Endothelial cell (in vitro differentiated cells): ENCODE data around the gene OTOF. TPM values are rescaled to one million over a fixed set of nuclear protein-coding genes. Genes with fewer than 3 reads are reported as not detected.

Source experiments
- DNase-seq: peaks from one replicate; pipeline ENCODE4 v3.0.0; 2021; ENCODE audit warnings: low spot score
- H3K27ac Mint-ChIP-seq: one replicate; pipeline ENCODE4 v1.8.0; 2021; ENCODE audit warnings: mixed read lengths, inconsistent platforms; ENCODE audit not compliant: unreplicated experiment
- H3K27me3 Mint-ChIP-seq: one replicate; pipeline ENCODE4 v1.8.0; 2021; ENCODE audit warnings: mild to moderate bottlenecking, moderate library complexity, mixed read lengths, inconsistent platforms; ENCODE audit not compliant: unreplicated experiment
- H3K36me3 Mint-ChIP-seq: one replicate; pipeline ENCODE4 v1.8.0; 2021; ENCODE audit warnings: mild to moderate bottlenecking, low read depth, mixed read lengths, inconsistent platforms; ENCODE audit not compliant: unreplicated experiment
- H3K4me1 Mint-ChIP-seq: one replicate; pipeline ENCODE4 v1.8.0; 2021; ENCODE audit warnings: mild to moderate bottlenecking, mixed read lengths, inconsistent platforms; ENCODE audit not compliant: unreplicated experiment
- H3K4me3 Mint-ChIP-seq: one replicate; pipeline ENCODE4 v1.8.0; 2021; ENCODE audit warnings: mild to moderate bottlenecking, mixed read lengths, inconsistent platforms; ENCODE audit not compliant: unreplicated experiment
- H3K9me3 Mint-ChIP-seq: one replicate; pipeline ENCODE4 v1.8.0; 2021; ENCODE audit warnings: mixed read lengths, inconsistent platforms; ENCODE audit not compliant: unreplicated experiment
- total RNA-seq: library from RNA; stranded (reverse); fragmentation: NEBNext Ultra II Directional; extraction: Animal tissue kit (Norgen Biotek cat#: 25700); gene quantifications from one replicate; pipeline ENCODE4 v1.2.1, GENCODE V29; 2021; ENCODE audit not compliant: unreplicated experiment
- TF ChIP-seq, protein P1 (sequence below): fragments of 200-600 bp; sonication (generic); IDR thresholded peaks from one replicate; pipeline ENCODE4 v1.5.0; 2021; ENCODE audit warnings: antibody characterized with exemption; ENCODE audit not compliant: unreplicated experiment

The OTOF gene
- total RNA-seq, 1 donor from 2014 or later = 0.13 TPM

DNA sequence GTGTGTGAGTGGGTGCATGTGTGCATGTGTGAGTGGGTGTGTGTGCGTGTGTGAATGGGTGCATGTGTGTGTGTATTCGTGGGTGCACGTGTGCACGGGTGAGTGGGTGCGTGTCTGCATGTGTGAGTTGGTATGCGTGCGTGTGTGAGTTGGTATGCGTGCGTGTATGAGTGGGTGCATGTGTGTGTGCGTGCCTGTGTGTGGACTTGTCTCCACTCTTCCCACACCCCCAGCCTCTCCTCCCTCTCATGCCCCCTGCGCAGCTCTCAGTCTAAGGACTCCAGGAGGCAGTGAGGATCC, 5.1 kb upstream of the OTOF start:
- H3K27me3 Mint-ChIP-seq = peaks cover 10% of the 10 kb centered on the region
- H3K36me3 Mint-ChIP-seq = no peaks in the 10 kb centered on the region
- no peaks in the 10 kb centered on the region for H3K9me3 Mint-ChIP-seq
- no peaks in the 10 kb centered on the region for H3K4me1 Mint-ChIP-seq
- H3K4me3 Mint-ChIP-seq = no peak overlapping the region
- TF ChIP-seq, protein P1, sequence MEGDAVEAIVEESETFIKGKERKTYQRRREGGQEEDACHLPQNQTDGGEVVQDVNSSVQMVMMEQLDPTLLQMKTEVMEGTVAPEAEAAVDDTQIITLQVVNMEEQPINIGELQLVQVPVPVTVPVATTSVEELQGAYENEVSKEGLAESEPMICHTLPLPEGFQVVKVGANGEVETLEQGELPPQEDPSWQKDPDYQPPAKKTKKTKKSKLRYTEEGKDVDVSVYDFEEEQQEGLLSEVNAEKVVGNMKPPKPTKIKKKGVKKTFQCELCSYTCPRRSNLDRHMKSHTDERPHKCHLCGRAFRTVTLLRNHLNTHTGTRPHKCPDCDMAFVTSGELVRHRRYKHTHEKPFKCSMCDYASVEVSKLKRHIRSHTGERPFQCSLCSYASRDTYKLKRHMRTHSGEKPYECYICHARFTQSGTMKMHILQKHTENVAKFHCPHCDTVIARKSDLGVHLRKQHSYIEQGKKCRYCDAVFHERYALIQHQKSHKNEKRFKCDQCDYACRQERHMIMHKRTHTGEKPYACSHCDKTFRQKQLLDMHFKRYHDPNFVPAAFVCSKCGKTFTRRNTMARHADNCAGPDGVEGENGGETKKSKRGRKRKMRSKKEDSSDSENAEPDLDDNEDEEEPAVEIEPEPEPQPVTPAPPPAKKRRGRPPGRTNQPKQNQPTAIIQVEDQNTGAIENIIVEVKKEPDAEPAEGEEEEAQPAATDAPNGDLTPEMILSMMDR = no peak
- H3K27ac Mint-ChIP-seq = no peak overlapping the region
- DNase-seq = no peak

DNA sequence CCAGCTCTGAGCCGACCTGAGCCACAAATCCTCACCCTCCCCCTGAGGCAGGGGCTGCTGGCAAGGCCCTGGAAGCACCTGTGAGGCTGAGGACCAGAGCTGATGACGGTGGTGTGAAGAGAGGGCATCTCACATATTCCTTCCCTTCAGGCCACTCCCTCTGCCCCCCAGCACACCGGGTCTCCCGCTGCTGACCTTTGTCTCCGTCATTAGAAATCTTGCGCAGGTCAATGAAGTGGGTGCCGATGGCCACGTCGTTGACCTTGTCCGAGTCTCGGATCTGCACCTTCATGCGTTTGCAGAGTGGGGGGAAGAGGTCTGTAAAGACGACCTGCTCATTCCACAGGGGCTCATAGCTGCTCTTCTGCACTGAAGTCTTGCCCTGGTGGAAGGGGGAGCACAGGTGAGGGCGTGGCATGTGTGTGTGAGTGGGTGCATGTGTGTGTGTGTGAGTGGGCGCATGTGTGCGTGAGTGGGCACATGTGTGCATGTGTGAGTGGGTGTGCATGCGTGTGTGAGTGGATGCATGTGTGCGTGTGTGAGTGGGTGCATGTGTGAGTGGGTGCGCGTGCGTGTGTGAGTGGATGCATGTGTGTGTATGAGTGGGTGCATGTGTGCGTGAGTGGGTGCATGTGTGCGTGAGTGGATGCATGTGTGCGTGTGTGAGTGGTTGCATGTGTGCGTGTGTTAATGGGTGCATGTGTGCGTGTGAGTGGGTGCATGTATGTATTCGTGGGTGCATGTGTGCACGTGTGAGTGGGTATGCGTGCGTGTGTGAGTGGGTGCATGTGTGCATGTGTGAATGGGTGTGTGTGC, 4.5 kb upstream of the OTOF start:
- H3K4me1 Mint-ChIP-seq = peaks cover 3% of the 10 kb centered on the region
- H3K4me3 Mint-ChIP-seq = no peak overlapping the region
- DNase-seq = no peak
- H3K27ac Mint-ChIP-seq = no peak overlapping the region
- peaks cover 12% of the 10 kb centered on the region for H3K27me3 Mint-ChIP-seq
- TF ChIP-seq, protein P1 = no peak
- no peaks in the 10 kb centered on the region for H3K36me3 Mint-ChIP-seq
- no peaks in the 10 kb centered on the region for H3K9me3 Mint-ChIP-seq

DNA sequence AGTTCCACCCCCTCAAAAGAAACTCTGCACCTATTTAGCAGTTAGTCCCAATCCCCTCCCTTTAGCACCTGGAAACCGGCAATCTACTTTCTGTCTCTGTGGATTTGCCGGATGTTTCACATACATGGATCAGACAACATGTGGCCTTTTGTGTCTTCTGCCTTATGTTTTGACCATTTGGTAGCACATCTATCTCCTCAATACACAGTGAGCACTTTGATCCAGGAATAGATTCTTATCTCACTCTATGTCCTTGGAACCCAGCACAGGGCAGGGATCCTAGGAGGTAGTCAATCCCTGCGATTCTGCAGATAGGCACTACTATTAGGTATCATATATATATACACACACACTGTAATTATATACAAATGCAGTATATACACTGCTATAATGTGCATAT, 3.8 kb upstream of the OTOF start:
- TF ChIP-seq, protein P1 = no peak
- no peak overlapping the region for H3K27ac Mint-ChIP-seq
- H3K4me3 Mint-ChIP-seq = no peak overlapping the region
- H3K36me3 Mint-ChIP-seq = no peaks in the 10 kb centered on the region
- DNase-seq = no peak
- peaks cover 3% of the 10 kb centered on the region for H3K4me1 Mint-ChIP-seq
- H3K27me3 Mint-ChIP-seq = peaks cover 12% of the 10 kb centered on the region
- H3K9me3 Mint-ChIP-seq = no peaks in the 10 kb centered on the region

DNA sequence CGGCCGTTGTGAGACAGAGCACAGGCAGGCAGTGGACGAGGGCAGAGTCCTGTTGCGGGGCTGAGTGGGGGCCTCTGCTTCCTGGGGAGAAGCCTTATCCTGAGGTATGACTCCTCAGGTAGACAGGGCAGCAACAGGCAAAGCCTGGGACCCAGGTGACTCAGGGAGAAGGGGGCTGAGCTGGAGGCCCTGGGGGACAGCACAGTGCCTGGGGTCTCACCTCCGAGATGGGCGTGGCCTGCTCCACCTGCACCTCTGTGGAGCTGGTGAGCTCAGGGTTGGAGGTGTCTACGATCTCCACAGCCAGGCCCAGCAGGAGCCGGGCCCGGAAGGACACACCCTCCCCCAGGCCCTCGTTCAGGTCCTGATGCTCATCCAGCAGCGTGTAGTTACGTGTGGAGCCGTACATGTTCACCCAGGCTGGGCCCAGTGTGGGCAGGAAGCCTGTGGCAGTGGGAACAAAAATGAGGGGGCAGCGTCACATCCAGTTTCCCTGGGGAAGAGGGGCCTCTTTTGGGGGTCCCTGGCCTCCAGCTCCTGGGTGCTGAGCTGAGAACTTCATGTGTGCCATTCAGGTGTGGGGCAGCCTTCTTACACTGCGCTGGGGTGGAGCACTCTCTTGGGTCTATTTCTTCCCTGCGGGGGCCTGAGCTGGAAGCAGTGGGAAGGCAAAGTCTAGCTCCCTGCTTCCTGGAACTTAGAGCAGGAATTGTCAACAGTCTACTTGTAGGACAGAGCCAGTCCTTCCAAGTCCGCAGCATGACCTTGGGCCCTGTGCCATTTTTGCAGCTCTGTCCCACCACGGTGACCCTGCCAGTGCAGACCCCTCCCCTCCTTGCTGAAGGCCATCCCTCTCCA, 2.9 kb upstream of the OTOF start:
- H3K27ac Mint-ChIP-seq = no peak overlapping the region
- H3K27me3 Mint-ChIP-seq = peaks cover 12% of the 10 kb centered on the region
- no peaks in the 10 kb centered on the region for H3K36me3 Mint-ChIP-seq
- DNase-seq = no peak
- peaks cover 3% of the 10 kb centered on the region for H3K4me1 Mint-ChIP-seq
- H3K4me3 Mint-ChIP-seq = no peak overlapping the region
- TF ChIP-seq, protein P1 = no peak
- H3K9me3 Mint-ChIP-seq = no peaks in the 10 kb centered on the region
